ENCODE data around the gene GUCA1A. TPM values are rescaled to one million over a fixed set of nuclear protein-coding genes. Genes with fewer than 3 reads are reported as not detected.

Gene GUCA1A
- total RNA-seq, 1 experiment from 2014 or later: not detected

- peaks cover 14% of the 10 kb centered on the region; the same call in 1 of the 2 replicates for H4K20me1 ChIP-seq (ENCODE audit: low read length)
- no peak for TF ChIP-seq EZH2 (IDR thresholded peaks at IDR 0.05; ENCODE audit: low read length, unreplicated experiment)
- H3K9me2 ChIP-seq (replicated peaks; ENCODE audit: low read length): no peaks in the 10 kb centered on the region
- H3K9ac ChIP-seq (ENCODE audit: low read length): no peak overlapping the region
- peaks cover 69% of the 10 kb centered on the region for H3K79me2 ChIP-seq (ENCODE audit: low read length)
- H3K27ac ChIP-seq (ENCODE audit: low read length): peak overlapping the region; percentile 75
- no peak overlapping the region for H2AFZ ChIP-seq (ENCODE audit: low read length)
- DNase-seq (no peak), ATAC-seq (no peak)
- BruUV-seq (replicated peaks): no TSS peak
- intact Hi-C loops (cut with micrococcal nuclease): loop anchor here (2.0 to 5.0 kb wide), 2 partner anchors 41 to 77 kb away; no protein-coding TSS in a partner anchor
- peak overlapping the region; percentile 99 for H3K4me2 ChIP-seq (ENCODE audit: low read length)
- ChIA-PET CTCF (interaction anchor here (0.6 kb wide), 3 partner anchors 12 to 44 kb away, joined by 3 to 5 read pairs (median 3); no protein-coding TSS in a partner anchor), POLR2A (ENCODE audit: unreplicated experiment) (interaction anchor here (0.6 kb wide), 1 partner anchor 141 kb away, joined by 4 read pairs; no protein-coding TSS in a partner anchor)
- peaks cover 6% of the 10 kb centered on the region for H3F3A ChIP-seq (ENCODE audit: low read length, unreplicated experiment)
- peak overlapping the region; percentile 89; the same call in 1 of the 2 replicates for H3K4me3 ChIP-seq (ENCODE audit: low read length)
- no peaks in the 10 kb centered on the region for H3K9me3 ChIP-seq (ENCODE audit: low read length)
- peaks cover 60% of the 10 kb centered on the region for H3K4me1 ChIP-seq (ENCODE audit: insufficient read depth, low read length)
- no peaks in the 10 kb centered on the region for H3K27me3 ChIP-seq (ENCODE audit: low read length)
- H3K36me3 ChIP-seq (ENCODE audit: low read depth, low read length): 0 out of 2 replicates have a peak, but pooled peaks cover 2% of the 10 kb centered on the region
Observed at GRCh38 chr6:42138190-42138589, 35.0 kb upstream of the GUCA1A start.

DNA sequence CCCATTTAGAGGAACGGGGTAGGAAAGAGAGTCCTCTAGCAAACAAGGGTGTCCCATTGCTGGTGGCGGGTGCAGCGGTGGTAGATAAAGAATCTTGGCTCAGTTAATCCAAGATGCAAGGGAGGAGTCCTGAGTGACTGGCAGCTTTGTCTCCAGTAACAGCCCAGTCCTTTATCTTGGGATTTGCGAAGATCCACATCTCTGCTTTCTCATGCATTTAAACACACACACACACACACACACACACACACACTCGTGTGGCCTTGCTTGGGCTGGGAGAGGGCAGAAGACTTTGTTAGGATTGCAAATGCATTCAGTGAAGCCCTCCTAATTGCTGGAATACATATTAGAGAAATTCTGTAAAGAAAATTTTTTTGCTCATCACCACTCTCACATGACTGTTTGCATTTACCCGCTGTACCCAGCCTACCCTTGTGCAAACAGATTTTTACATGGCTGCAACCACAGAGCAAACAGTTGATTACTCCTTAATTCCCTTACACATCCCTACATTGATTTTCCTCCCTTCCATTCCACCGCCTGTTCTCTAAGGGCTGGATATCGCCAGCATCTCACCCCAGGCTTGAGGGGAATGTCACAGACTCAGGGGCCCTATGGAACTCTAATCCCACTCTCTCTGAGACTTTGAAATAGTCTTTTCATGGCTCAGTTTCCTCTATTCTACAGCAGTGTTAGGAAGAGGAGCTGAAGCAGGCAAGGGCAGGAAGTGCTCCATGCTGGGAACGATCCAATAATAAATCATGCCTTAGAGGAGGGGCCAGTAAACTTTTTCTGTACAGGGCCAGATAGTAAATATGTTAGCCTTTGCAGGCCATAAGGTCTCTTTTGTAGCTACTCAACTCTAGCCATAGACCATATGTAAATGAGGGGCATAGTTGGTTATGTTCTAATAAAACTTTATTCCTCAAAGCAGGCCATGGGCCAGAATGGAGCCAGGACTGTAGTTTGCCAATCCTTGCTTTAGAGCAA is 34.2 kb upstream of the GUCA1A start:
- no peak overlapping the region for H2AFZ ChIP-seq (ENCODE audit: low read length)
- CTCF ChIA-PET: interaction anchor here (0.6 kb wide), 3 partner anchors 11 to 44 kb away, joined by 3 to 5 read pairs (median 3); no protein-coding TSS in a partner anchor
- DNase-seq: peak; percentile 78

DNA sequence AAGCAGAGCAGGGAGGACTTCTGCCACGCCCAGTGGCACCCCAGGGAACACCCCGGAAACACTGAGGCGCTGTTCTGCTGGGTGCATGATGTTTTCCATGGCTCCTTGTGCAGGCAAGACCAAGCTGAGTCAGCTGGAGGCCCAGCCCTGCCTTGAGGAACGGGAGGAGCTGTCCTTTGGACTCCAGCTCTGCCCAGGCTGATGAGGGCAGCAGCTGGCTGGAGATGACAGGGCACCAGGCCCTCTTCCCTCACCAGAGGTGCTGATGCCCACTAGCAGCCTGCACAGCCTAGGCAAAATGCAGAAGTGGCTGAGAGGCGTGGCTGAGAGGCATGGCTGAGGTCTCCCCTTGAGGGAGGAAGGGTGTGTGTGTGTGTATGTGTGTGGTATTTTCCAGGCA is 33.1 kb upstream of the GUCA1A start:
- Histone ChIP-seq H2AFZ (ENCODE audit: low read length) (no peak overlapping the region), H3K4me3 (ENCODE audit: low read length) (peak overlapping the region; percentile 89; the same call in 1 of the 2 replicates), H3K9me2 (replicated peaks; ENCODE audit: low read length) (no peaks in the 10 kb centered on the region), H3K36me3 (ENCODE audit: low read depth, low read length) (0 out of 2 replicates have a peak, but pooled peaks cover 1% of the 10 kb centered on the region), H3K79me2 (ENCODE audit: low read length) (peaks cover 59% of the 10 kb centered on the region), H3K4me1 (ENCODE audit: insufficient read depth, low read length) (peaks cover 64% of the 10 kb centered on the region), H4K20me1 (ENCODE audit: low read length) (peaks cover 14% of the 10 kb centered on the region; the same call in 1 of the 2 replicates), H3K9me3 (ENCODE audit: low read length) (no peaks in the 10 kb centered on the region), H3K9ac (ENCODE audit: low read length) (no peak overlapping the region), H3F3A (ENCODE audit: low read length, unreplicated experiment) (peaks cover 6% of the 10 kb centered on the region), H3K27me3 (ENCODE audit: low read length) (no peaks in the 10 kb centered on the region), H3K4me2 (ENCODE audit: low read length) (peak overlapping the region; percentile 99), H3K27ac (ENCODE audit: low read length) (peak overlapping the region; percentile 75)
- ChIA-PET POLR2A (ENCODE audit: unreplicated experiment) (interaction anchor here (0.6 to 0.8 kb wide), 2 partner anchors 40 to 52 kb away, joined by 4 to 5 read pairs; no protein-coding TSS in a partner anchor), CTCF (no interaction called here)
- TF ChIP-seq EZH2 (IDR thresholded peaks at IDR 0.05; ENCODE audit: low read length, unreplicated experiment) (no peak), EZH2phosphoT487 (IDR thresholded peaks at IDR 0.05; ENCODE audit: borderline replicate concordance, low read length) (no peak)
- intact Hi-C loops (cut with micrococcal nuclease): no loop called here
- BruUV-seq (replicated peaks): no TSS peak
- DNase-seq: peak; percentile 69
- peak; percentile 19 for ATAC-seq

More for the DNA sequence above, 34.2 kb upstream of the GUCA1A start:
- BruUV-seq (replicated peaks): no TSS peak
- 0 out of 2 replicates have a peak overlapping the region, but pooled peaks have one; percentile 14 for H3K9ac ChIP-seq (ENCODE audit: low read length)
- peak overlapping the region; percentile 75 for H3K27ac ChIP-seq (ENCODE audit: low read length)
- no peaks in the 10 kb centered on the region for H3K9me3 ChIP-seq (ENCODE audit: low read length)
- POLR2A ChIA-PET (ENCODE audit: unreplicated experiment): interaction anchor here (0.6 to 0.8 kb wide), 2 partner anchors 39 to 140 kb away, joined by 4 read pairs; no protein-coding TSS in a partner anchor
- no peaks in the 10 kb centered on the region for H3K9me2 ChIP-seq (replicated peaks; ENCODE audit: low read length)
- H3K4me3 ChIP-seq (ENCODE audit: low read length): peak overlapping the region; percentile 89; the same call in 1 of the 2 replicates
- H3K79me2 ChIP-seq (ENCODE audit: low read length): peaks cover 64% of the 10 kb centered on the region
- 0 out of 2 replicates have a peak, but pooled peaks cover 2% of the 10 kb centered on the region for H3K36me3 ChIP-seq (ENCODE audit: low read depth, low read length)
- no peaks in the 10 kb centered on the region for H3K27me3 ChIP-seq (ENCODE audit: low read length)
- peak; percentile 65 for ATAC-seq
- H4K20me1 ChIP-seq (ENCODE audit: low read length): peaks cover 14% of the 10 kb centered on the region; the same call in 1 of the 2 replicates
- intact Hi-C loops (cut with micrococcal nuclease): loop anchor here (2.0 to 5.0 kb wide), 2 partner anchors 42 to 76 kb away; no protein-coding TSS in a partner anchor
- TF ChIP-seq EZH2phosphoT487 (IDR thresholded peaks at IDR 0.05; ENCODE audit: borderline replicate concordance, low read length) (no peak), EZH2 (IDR thresholded peaks at IDR 0.05; ENCODE audit: low read length, unreplicated experiment) (no peak)
- TF ChIP-seq, protein P1, sequence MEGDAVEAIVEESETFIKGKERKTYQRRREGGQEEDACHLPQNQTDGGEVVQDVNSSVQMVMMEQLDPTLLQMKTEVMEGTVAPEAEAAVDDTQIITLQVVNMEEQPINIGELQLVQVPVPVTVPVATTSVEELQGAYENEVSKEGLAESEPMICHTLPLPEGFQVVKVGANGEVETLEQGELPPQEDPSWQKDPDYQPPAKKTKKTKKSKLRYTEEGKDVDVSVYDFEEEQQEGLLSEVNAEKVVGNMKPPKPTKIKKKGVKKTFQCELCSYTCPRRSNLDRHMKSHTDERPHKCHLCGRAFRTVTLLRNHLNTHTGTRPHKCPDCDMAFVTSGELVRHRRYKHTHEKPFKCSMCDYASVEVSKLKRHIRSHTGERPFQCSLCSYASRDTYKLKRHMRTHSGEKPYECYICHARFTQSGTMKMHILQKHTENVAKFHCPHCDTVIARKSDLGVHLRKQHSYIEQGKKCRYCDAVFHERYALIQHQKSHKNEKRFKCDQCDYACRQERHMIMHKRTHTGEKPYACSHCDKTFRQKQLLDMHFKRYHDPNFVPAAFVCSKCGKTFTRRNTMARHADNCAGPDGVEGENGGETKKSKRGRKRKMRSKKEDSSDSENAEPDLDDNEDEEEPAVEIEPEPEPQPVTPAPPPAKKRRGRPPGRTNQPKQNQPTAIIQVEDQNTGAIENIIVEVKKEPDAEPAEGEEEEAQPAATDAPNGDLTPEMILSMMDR (conservative IDR thresholded peaks at IDR 0.05; ENCODE audit: low read depth, low read length): no peak
- H3K4me2 ChIP-seq (ENCODE audit: low read length): peak overlapping the region; percentile 99
- H3F3A ChIP-seq (ENCODE audit: low read length, unreplicated experiment): peaks cover 6% of the 10 kb centered on the region
- H3K4me1 ChIP-seq (ENCODE audit: insufficient read depth, low read length): peaks cover 64% of the 10 kb centered on the region
